ENCODE measurements around the gene DYNC1I1.

Gene DYNC1I1

GRCh38 chr7:95847061-95847460 is 74.7 kb downstream of the DYNC1I1 start:
- H3K4me3 ChIP-seq (ENCODE audit: insufficient read depth, low read length, poor library complexity, severe bottlenecking), result no peak overlapping the region
- H3K9me3 ChIP-seq (ENCODE audit: insufficient read depth, low read length), result 0 out of 2 replicates have a peak, but pooled peaks cover 3% of the 10 kb centered on the region
- no peaks in the 10 kb centered on the region for H3K27me3 ChIP-seq (ENCODE audit: low read length)
- no peak for TF ChIP-seq EZH2phosphoT487 (conservative IDR thresholded peaks at IDR 0.05; ENCODE audit: low read length)
- no peaks in the 10 kb centered on the region for H3K79me2 ChIP-seq (ENCODE audit: insufficient read depth, low read length)
- H2AFZ ChIP-seq (ENCODE audit: low read depth, low read length, severe bottlenecking), result no peak overlapping the region
- H3K9ac ChIP-seq (ENCODE audit: low read length), result no peak overlapping the region
- H3K27ac ChIP-seq (ENCODE audit: low read depth, low read length), result no peak overlapping the region
- H3K9me2 ChIP-seq (replicated peaks; ENCODE audit: insufficient read depth, low read length), result no peaks in the 10 kb centered on the region
- no peak overlapping the region for H3K4me2 ChIP-seq (ENCODE audit: low read depth, low read length, poor library complexity, severe bottlenecking)
- no peaks in the 10 kb centered on the region for H3F3A ChIP-seq (ENCODE audit: insufficient read depth)
- no peaks in the 10 kb centered on the region for H3K36me3 ChIP-seq (ENCODE audit: low read length)
- no peaks in the 10 kb centered on the region for H4K20me1 ChIP-seq (ENCODE audit: low read depth, low read length)

DNA sequence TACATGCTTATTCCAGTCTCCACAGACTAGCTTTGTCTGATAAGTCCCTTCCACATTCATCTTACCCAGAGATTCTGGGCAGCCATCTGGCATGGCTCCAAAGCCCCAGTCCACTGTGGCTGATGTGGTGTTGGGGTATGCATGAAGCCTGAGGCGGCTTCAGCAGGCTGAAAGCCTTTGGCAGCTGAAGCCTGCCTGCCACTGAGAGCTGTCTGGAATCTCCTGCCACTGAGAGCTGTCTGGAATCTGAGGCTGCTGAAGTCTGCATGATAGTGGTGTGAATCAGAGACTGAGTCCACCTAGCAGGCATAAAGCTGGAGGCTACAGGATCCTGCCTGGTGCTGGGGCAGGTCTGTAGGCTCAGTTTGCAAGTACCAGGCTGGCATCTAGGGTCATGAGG is 87.1 kb downstream of the DYNC1I1 start:
- no peak overlapping the region for H3K4me3 ChIP-seq (ENCODE audit: insufficient read depth, low read length, poor library complexity, severe bottlenecking)
- H3K27me3 ChIP-seq (ENCODE audit: low read length), result no peaks in the 10 kb centered on the region
- no peaks in the 10 kb centered on the region for H3K36me3 ChIP-seq (ENCODE audit: low read length)
- no peak overlapping the region for H3K9ac ChIP-seq (ENCODE audit: low read length)
- H3K79me2 ChIP-seq (ENCODE audit: insufficient read depth, low read length), result no peaks in the 10 kb centered on the region
- no peaks in the 10 kb centered on the region for H4K20me1 ChIP-seq (ENCODE audit: low read depth, low read length)
- no peak overlapping the region for H3K27ac ChIP-seq (ENCODE audit: low read depth, low read length)
- no peaks in the 10 kb centered on the region for H3K9me2 ChIP-seq (replicated peaks; ENCODE audit: insufficient read depth, low read length)
- no peaks in the 10 kb centered on the region for H3F3A ChIP-seq (ENCODE audit: insufficient read depth)
- TF ChIP-seq CTCF (IDR thresholded peaks at IDR 0.05; ENCODE audit: insufficient read depth, low read length, poor library complexity, severe bottlenecking) (no peak), EZH2phosphoT487 (conservative IDR thresholded peaks at IDR 0.05; ENCODE audit: low read length) (no peak)
- H3K4me2 ChIP-seq (ENCODE audit: low read depth, low read length, poor library complexity, severe bottlenecking), result no peak overlapping the region
- no peak overlapping the region for H2AFZ ChIP-seq (ENCODE audit: low read depth, low read length, severe bottlenecking)
- H3K9me3 ChIP-seq (ENCODE audit: insufficient read depth, low read length), result no peaks in the 10 kb centered on the region

GRCh38 chr7:95861041-95861440 is 88.7 kb downstream of the DYNC1I1 start:
- no peak for TF ChIP-seq EZH2phosphoT487 (conservative IDR thresholded peaks at IDR 0.05; ENCODE audit: low read length)
- no peak for TF ChIP-seq CTCF (IDR thresholded peaks at IDR 0.05; ENCODE audit: insufficient read depth, low read length, poor library complexity, severe bottlenecking)
- H3K27ac ChIP-seq (ENCODE audit: low read depth, low read length), result no peak overlapping the region
- no peaks in the 10 kb centered on the region for H3K9me3 ChIP-seq (ENCODE audit: insufficient read depth, low read length)

DNA sequence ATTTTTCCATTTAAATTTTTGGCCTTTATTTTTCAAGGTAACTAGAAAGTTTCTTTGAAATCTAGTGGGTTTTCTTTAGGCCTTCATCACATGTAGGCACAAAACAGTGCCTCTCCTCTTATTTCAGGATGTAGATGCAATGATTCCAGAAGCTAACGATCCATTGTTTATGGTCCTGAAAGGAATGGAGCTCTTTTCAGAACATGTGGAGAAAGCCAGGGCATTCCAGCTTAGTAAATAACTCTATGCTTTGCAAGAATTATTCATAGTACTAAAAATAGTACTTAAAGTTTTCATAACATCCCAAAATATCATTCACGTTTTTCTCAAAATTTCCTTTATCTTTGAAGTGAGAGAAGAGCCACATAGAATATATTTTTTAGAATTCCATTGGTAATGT is 91.3 kb downstream of the DYNC1I1 start:
- Histone ChIP-seq H3K4me2 (ENCODE audit: low read depth, low read length, poor library complexity, severe bottlenecking) (no peak overlapping the region), H3F3A (ENCODE audit: insufficient read depth) (no peaks in the 10 kb centered on the region), H3K4me3 (ENCODE audit: insufficient read depth, low read length, poor library complexity, severe bottlenecking) (no peak overlapping the region), H3K27ac (ENCODE audit: low read depth, low read length) (no peak overlapping the region), H3K9ac (ENCODE audit: low read length) (no peak overlapping the region), H3K79me2 (ENCODE audit: insufficient read depth, low read length) (no peaks in the 10 kb centered on the region), H3K27me3 (ENCODE audit: low read length) (no peaks in the 10 kb centered on the region), H4K20me1 (ENCODE audit: low read depth, low read length) (no peaks in the 10 kb centered on the region), H3K9me3 (ENCODE audit: insufficient read depth, low read length) (no peaks in the 10 kb centered on the region), H3K36me3 (ENCODE audit: low read length) (no peaks in the 10 kb centered on the region), H2AFZ (ENCODE audit: low read depth, low read length, severe bottlenecking) (no peak overlapping the region), H3K9me2 (replicated peaks; ENCODE audit: insufficient read depth, low read length) (no peaks in the 10 kb centered on the region)
- no peak for TF ChIP-seq EZH2phosphoT487 (conservative IDR thresholded peaks at IDR 0.05; ENCODE audit: low read length)
- no peak for TF ChIP-seq CTCF (IDR thresholded peaks at IDR 0.05; ENCODE audit: insufficient read depth, low read length, poor library complexity, severe bottlenecking)

More at GRCh38 chr7:95861041-95861440, 88.7 kb downstream of the DYNC1I1 start:
- Histone ChIP-seq H3K4me2 (ENCODE audit: low read depth, low read length, poor library complexity, severe bottlenecking) (no peak overlapping the region), H3K27me3 (ENCODE audit: low read length) (no peaks in the 10 kb centered on the region), H3F3A (ENCODE audit: insufficient read depth) (no peaks in the 10 kb centered on the region), H3K4me3 (ENCODE audit: insufficient read depth, low read length, poor library complexity, severe bottlenecking) (no peak overlapping the region), H4K20me1 (ENCODE audit: low read depth, low read length) (no peaks in the 10 kb centered on the region), H3K36me3 (ENCODE audit: low read length) (no peaks in the 10 kb centered on the region), H3K79me2 (ENCODE audit: insufficient read depth, low read length) (no peaks in the 10 kb centered on the region), H3K9me2 (replicated peaks; ENCODE audit: insufficient read depth, low read length) (no peaks in the 10 kb centered on the region), H3K9ac (ENCODE audit: low read length) (no peak overlapping the region), H2AFZ (ENCODE audit: low read depth, low read length, severe bottlenecking) (no peak overlapping the region)
